ENCODE measurements around the gene ANKS1A.

- TF ChIP-seq POLR2A (IDR thresholded peaks at IDR 0.05; ENCODE audit: low read length): no peak
- TF ChIP-seq ZSCAN20 (CRISPR knock-in tag; IDR thresholded peaks at IDR 0.05): no peak
- TF ChIP-seq HOXA7 (CRISPR knock-in tag; IDR thresholded peaks at IDR 0.05): no peak
- TF ChIP-seq USF2 (IDR thresholded peaks at IDR 0.05): no peak
Measured at GRCh38 chr6:35030099-35030498, 141.0 kb downstream of the ANKS1A start.

All from A549 (cell line).